K562 (cell line): Measurements from ENCODE around the gene THAP9. TPM values are rescaled to one million over a fixed set of nuclear protein-coding genes. Genes with fewer than 3 reads are reported as not detected.

Source experiments
- BRD9 ChIP-seq: fragments of 450-650 bp; IDR thresholded peaks from 2 replicates; pipeline ENCODE4 v1.6.1; 2018; ENCODE audit warnings: low read depth; ENCODE audit not compliant: partially characterized antibody
- CCNT2 ChIP-seq: IDR thresholded peaks from 2 replicates; pipeline ENCODE4 v1.6.1; 2011; ENCODE audit warnings: borderline replicate concordance, low read depth, mild to moderate bottlenecking, moderate library complexity, mixed read lengths, low read length; ENCODE audit not compliant: insufficient read length; ENCODE audit errors: extremely low read depth
- ETV5 ChIP-seq: sonication (generic); formaldehyde crosslinking; IDR thresholded peaks from 2 replicates; pipeline ENCODE4 v1.4.0; 2020; ENCODE audit warnings: low read depth, mild to moderate bottlenecking, missing genetic modification reagents
- FOXM1 ChIP-seq, 2 experiments: fragments of 450-650 bp in 1 of 2; sonication (generic) in 1 of 2; formaldehyde crosslinking in 1 of 2; IDR thresholded peaks; 2 replicates each; pipeline versions ENCODE4 v1.6.1 to v1.9.0; 2017 to 2022; ENCODE audit warnings: low read depth in 2 of 2, mild to moderate bottlenecking in 2 of 2, missing genetic modification reagents in 1 of 2, moderate library complexity in 1 of 2
- GTF2F1 ChIP-seq: IDR thresholded peaks from 2 replicates; pipeline ENCODE4 v1.6.1; 2011; ENCODE audit warnings: low read depth, low read length, improper control_type of control experiment
- IFI16 ChIP-seq: fragments of 250-450 bp; sonication (Bioruptor Pico); IDR thresholded peaks from 2 replicates; pipeline ENCODE4 v2.1.2; 2022; ENCODE audit warnings: mild to moderate bottlenecking, inconsistent platforms
- MCM3 ChIP-seq: fragments of 450-650 bp; IDR thresholded peaks from 2 replicates; pipeline ENCODE4 v1.6.1; 2016
- NFIC ChIP-seq: fragments of 450-650 bp; IDR thresholded peaks from 2 replicates; pipeline ENCODE4 v1.6.1; 2017; ENCODE audit warnings: mild to moderate bottlenecking, inconsistent platforms
- NR2C1 ChIP-seq, 2 experiments: fragments of 450-650 bp; IDR thresholded peaks; 2 replicates each; pipeline ENCODE4 v1.6.1; 2017; ENCODE audit warnings: mild to moderate bottlenecking in 2 of 2, antibody characterized with exemption in 1 of 2, inconsistent platforms in 1 of 2, missing compliant biosample characterization in 1 of 2, missing genetic modification characterization in 1 of 2
- RERE ChIP-seq: sonication (generic); formaldehyde crosslinking; IDR thresholded peaks from 2 replicates; pipeline ENCODE4 v1.8.0; 2023; ENCODE audit warnings: missing genetic modification reagents, mild to moderate bottlenecking, borderline replicate concordance
- TSHZ1 ChIP-seq: fragments of 250-450 bp; sonication (Bioruptor Pico); IDR thresholded peaks from 2 replicates; pipeline ENCODE4 v1.4.0; 2020; ENCODE audit warnings: mild to moderate bottlenecking, moderate library complexity
- USF2 ChIP-seq: sonication (generic); formaldehyde crosslinking; IDR thresholded peaks from 2 replicates; pipeline ENCODE4 v1.5.0; 2020; ENCODE audit warnings: missing genetic modification reagents
- ZFX ChIP-seq: sonication (generic); formaldehyde crosslinking; IDR thresholded peaks from 2 replicates; pipeline ENCODE4 v1.8.0; 2022; ENCODE audit warnings: mild to moderate bottlenecking, missing genetic modification reagents, moderate library complexity
- ZNF695 ChIP-seq: fragments of 450-650 bp; formaldehyde crosslinking; IDR thresholded peaks from 2 replicates; pipeline ENCODE4 v1.4.0; 2020; ENCODE audit warnings: mild to moderate bottlenecking, moderate library complexity
- ZNF766 ChIP-seq: fragments of 200-800 bp; sonication (Bioruptor generic); conservative IDR thresholded peaks from 2 replicates; pipeline ENCODE4 v1.6.1; 2016; ENCODE audit warnings: missing genetic modification characterization, missing compliant biosample characterization
- ZNF830 ChIP-seq: fragments of 250-450 bp; sonication (Bioruptor Pico); IDR thresholded peaks from 2 replicates; pipeline ENCODE4 v1.5.0; 2021; ENCODE audit warnings: mild to moderate bottlenecking
- polyA plus RNA-seq, 8 experiments: library from polyadenylated mRNA; depleted of rRNA in 4 of 8; stranded (reverse) in 5 of 8; unstranded in 3 of 8; fragments of >200 nt; fragmentation: Nextera tagmentation in 2 of 8; fragmentation: Illumina TruSeq in 1 of 8; extraction: Ambion mirVana in 2 of 8; extraction: Trizol in 1 of 8; gene quantifications; 2 replicates each; pipeline versions ENCODE4 v1.2.1 to v1.2.3, GENCODE V29; 2011 to 2014; ENCODE audit warnings: inconsistent platforms in 1 of 8, missing spikeins in 1 of 8
- total RNA-seq, 7 experiments: library from RNA; depleted of rRNA in 6 of 7; stranded (reverse); fragments of >200 nt in 6 of 7; fragmentation: Illumina TruSeq in 2 of 7; extraction: Trizol in 2 of 7; gene quantifications; 2 replicates each; pipeline versions ENCODE4 v1.2.1 to v1.2.3, GENCODE V29; 2011 to 2021; ENCODE audit warnings: low replicate concordance in 1 of 7

Gene THAP9
- total and polyA plus RNA-seq, 9 of the 15 experiments (the other 6 are each of a cell fraction or from before 2014, with no cell fraction given): 3.4 to 7.0 (median 5.4) TPM

- TF ChIP-seq RERE: no peak
- no peak for TF ChIP-seq NR2C1 (IDR thresholded peaks at IDR 0.05)
- no peak for TF ChIP-seq NR2C1 (tag; IDR thresholded peaks at IDR 0.05)
- peak; percentile 46; the same call in 1 of the 2 replicates for TF ChIP-seq ZNF766 (CRISPR knock-in tag)
- 0 out of 2 replicates have a peak, but pooled peaks have one; percentile 26 for TF ChIP-seq GTF2F1
- 0 out of 2 replicates have a peak, but pooled peaks have one; percentile 23 for TF ChIP-seq NFIC
- TF ChIP-seq ZNF830 (CRISPR knock-in tag): 0 out of 2 replicates have a peak, but pooled peaks have one; percentile 45
- no peak for TF ChIP-seq MCM3
- TF ChIP-seq USF2 (CRISPR knock-in tag): no peak
- TF ChIP-seq TSHZ1: no peak
- no peak for TF ChIP-seq IFI16 (CRISPR knock-in tag)
- peak; percentile 98 for TF ChIP-seq ZFX (CRISPR knock-in tag)
- TF ChIP-seq BRD9: peak; percentile 26
- TF ChIP-seq ETV5 (CRISPR knock-in tag): peak; percentile 90
- TF ChIP-seq FOXM1 (IDR thresholded peaks at IDR 0.05; ENCODE audit: low read depth): no peak
- peak; percentile 74; the same call in 1 of the 2 replicates for TF ChIP-seq FOXM1 (CRISPR knock-in tag; IDR thresholded peaks at IDR 0.05; ENCODE audit: low read depth)
- peak; percentile 93 for TF ChIP-seq CCNT2
- no peak for TF ChIP-seq ZNF695 (CRISPR knock-in tag)
Observed at GRCh38 chr4:82890901-82891706, 9.4 kb upstream of the THAP9 start, which contains the start of gene SEC31A (continued).
